Measurements from ENCODE around the gene PIK3R2. TPM values are rescaled to one million over a fixed set of nuclear protein-coding genes. Genes with fewer than 3 reads are reported as not detected.

PIK3R2 gene
- total RNA-seq, 1 donor from 2014 or later = 47.0 TPM

DNA sequence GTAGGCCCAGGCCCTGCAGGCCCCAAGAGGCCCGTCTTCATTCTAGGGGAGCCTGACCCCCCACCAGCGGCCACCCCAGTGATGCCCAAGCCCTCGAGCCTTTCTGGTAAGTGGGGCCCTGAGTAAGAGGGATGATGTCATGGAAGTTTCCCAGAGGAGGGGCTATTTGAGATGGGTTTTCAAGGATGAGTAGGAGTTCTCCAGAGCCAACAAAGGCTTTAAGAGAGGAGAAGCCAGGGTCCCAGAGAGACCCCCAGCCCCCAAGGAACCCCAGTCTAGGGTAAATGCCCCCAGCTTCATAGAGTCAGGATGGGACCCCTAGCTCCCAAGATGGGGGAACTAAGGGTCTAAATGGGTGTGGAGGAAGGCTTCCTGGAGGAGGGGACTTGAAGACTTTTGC is 9.1 kb upstream of the PIK3R2 start:
- Mint-ChIP-seq H3K4me3 (no peak overlapping the region), H3K9me3 (no peaks in the 10 kb centered on the region), H3K4me1 (ENCODE audit: unreplicated experiment) (no peaks in the 10 kb centered on the region), H3K27ac (no peak overlapping the region), H3K36me3 (peaks cover 13% of the 10 kb centered on the region), H3K27me3 (no peaks in the 10 kb centered on the region)
- DNase-seq (ENCODE audit: extremely low spot score, unreplicated experiment) = no peak
- TF ChIP-seq, protein P1, sequence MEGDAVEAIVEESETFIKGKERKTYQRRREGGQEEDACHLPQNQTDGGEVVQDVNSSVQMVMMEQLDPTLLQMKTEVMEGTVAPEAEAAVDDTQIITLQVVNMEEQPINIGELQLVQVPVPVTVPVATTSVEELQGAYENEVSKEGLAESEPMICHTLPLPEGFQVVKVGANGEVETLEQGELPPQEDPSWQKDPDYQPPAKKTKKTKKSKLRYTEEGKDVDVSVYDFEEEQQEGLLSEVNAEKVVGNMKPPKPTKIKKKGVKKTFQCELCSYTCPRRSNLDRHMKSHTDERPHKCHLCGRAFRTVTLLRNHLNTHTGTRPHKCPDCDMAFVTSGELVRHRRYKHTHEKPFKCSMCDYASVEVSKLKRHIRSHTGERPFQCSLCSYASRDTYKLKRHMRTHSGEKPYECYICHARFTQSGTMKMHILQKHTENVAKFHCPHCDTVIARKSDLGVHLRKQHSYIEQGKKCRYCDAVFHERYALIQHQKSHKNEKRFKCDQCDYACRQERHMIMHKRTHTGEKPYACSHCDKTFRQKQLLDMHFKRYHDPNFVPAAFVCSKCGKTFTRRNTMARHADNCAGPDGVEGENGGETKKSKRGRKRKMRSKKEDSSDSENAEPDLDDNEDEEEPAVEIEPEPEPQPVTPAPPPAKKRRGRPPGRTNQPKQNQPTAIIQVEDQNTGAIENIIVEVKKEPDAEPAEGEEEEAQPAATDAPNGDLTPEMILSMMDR (conservative IDR thresholded peaks at IDR 0.05) = no peak

DNA sequence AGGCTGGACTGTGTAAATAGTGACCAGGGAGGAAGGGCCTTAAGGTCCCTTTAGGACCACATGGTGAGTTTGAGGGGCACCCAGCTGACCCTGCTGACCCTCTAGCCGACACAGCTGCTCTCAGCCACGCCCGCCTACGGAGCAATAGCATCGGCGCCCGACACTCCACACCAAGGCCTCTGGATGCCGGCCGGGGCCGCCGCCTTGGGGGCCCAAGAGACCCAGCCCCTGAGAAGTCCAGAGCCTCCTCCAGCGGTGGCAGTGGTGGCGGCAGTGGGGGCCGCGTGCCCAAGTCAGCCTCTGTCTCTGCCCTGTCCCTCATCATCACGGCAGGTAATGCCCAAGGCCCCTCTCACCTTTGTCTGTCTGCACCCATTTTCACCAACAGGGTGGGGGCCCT is 8.6 kb upstream of the PIK3R2 start:
- Mint-ChIP-seq H3K4me3 (no peak overlapping the region), H3K36me3 (peaks cover 13% of the 10 kb centered on the region), H3K27ac (no peak overlapping the region), H3K27me3 (no peaks in the 10 kb centered on the region), H3K4me1 (ENCODE audit: unreplicated experiment) (no peaks in the 10 kb centered on the region), H3K9me3 (no peaks in the 10 kb centered on the region)
- no peak for DNase-seq (ENCODE audit: extremely low spot score, unreplicated experiment)
- TF ChIP-seq, protein P1 (conservative IDR thresholded peaks at IDR 0.05) = no peak

DNA sequence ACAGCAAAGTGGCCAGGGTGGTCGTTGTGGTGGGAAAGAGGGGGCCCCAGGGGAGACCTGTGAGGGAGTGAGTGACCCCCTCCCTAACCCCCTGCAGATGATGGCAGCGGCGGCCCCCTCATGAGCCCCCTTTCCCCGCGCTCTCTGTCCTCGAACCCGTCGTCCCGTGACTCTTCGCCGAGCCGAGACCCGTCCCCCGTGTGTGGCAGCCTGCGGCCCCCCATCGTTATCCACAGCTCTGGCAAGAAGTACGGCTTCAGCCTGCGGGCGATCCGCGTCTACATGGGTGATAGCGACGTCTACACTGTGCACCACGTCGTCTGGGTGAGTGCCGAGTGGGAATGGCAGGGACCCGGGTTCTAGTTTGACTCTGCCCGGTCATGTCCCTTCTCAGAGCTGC is 8.1 kb upstream of the PIK3R2 start:
- Mint-ChIP-seq H3K27me3 (no peaks in the 10 kb centered on the region), H3K4me1 (ENCODE audit: unreplicated experiment) (no peaks in the 10 kb centered on the region), H3K27ac (no peak overlapping the region), H3K9me3 (no peaks in the 10 kb centered on the region), H3K36me3 (peaks cover 13% of the 10 kb centered on the region), H3K4me3 (no peak overlapping the region)
- DNase-seq (ENCODE audit: extremely low spot score, unreplicated experiment) = no peak
- TF ChIP-seq, protein P1 (conservative IDR thresholded peaks at IDR 0.05) = no peak

DNA sequence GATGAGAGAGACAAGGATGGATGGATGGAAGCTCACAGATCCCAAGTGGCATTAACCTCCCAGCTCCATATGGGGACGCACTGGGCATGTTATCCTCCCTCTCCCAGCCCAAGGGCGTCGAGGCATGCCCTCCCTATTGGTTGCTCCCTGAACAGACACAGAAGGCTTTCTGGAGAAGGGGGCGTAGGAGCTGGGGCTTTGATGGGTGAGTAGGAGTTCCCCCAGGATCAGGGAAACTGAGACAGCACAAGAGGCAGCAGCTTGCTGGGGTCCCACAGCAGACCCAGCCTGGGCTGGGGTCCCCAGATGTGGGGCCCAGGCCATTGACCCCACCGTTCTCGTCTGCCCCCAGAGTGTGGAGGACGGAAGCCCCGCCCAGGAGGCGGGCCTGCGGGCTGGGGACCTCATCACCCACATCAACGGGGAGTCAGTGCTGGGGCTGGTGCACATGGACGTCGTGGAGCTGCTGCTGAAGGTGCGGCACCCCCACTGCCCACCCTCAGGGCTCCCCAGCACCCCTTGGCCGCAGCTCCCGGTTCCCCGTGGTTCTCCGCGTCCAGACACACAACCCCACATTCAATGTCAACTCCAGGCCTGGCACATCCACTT is 7.5 kb upstream of the PIK3R2 start:
- Mint-ChIP-seq H3K27ac (no peak overlapping the region), H3K9me3 (no peaks in the 10 kb centered on the region)

DNA sequence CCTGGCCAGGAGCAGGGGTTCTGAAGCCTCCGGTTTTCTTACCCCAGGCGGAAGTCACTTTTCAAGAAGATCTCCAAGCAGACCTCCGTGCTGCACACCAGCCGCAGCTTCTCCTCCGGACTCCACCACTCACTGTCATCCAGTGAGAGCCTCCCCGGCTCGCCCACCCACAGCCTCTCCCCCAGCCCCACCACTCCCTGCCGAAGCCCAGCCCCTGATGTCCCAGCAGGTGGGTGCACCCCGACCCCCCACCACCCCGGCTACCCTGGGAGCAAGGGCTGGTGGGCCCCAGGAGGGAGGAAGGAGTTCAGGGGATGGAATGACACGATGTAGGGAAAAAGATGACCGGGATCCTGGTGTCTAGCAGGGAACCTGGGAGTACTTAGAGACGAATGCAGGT is 5.6 kb upstream of the PIK3R2 start:
- H3K4me1 Mint-ChIP-seq (ENCODE audit: unreplicated experiment) = peaks cover 4% of the 10 kb centered on the region
- DNase-seq (ENCODE audit: extremely low spot score, unreplicated experiment) = no peak
- H3K27ac Mint-ChIP-seq = no peak overlapping the region
- no peaks in the 10 kb centered on the region for H3K27me3 Mint-ChIP-seq
- TF ChIP-seq, protein P1 (conservative IDR thresholded peaks at IDR 0.05) = no peak
- no peaks in the 10 kb centered on the region for H3K9me3 Mint-ChIP-seq
- peaks cover 6% of the 10 kb centered on the region for H3K36me3 Mint-ChIP-seq
- no peak overlapping the region for H3K4me3 Mint-ChIP-seq

More for the DNA sequence above, 7.5 kb upstream of the PIK3R2 start:
- DNase-seq (ENCODE audit: extremely low spot score, unreplicated experiment) = no peak
- Mint-ChIP-seq H3K27me3 (no peaks in the 10 kb centered on the region), H3K4me1 (ENCODE audit: unreplicated experiment) (no peaks in the 10 kb centered on the region), H3K4me3 (no peak overlapping the region), H3K36me3 (peaks cover 10% of the 10 kb centered on the region)
- TF ChIP-seq, protein P1 (conservative IDR thresholded peaks at IDR 0.05) = no peak

DNA sequence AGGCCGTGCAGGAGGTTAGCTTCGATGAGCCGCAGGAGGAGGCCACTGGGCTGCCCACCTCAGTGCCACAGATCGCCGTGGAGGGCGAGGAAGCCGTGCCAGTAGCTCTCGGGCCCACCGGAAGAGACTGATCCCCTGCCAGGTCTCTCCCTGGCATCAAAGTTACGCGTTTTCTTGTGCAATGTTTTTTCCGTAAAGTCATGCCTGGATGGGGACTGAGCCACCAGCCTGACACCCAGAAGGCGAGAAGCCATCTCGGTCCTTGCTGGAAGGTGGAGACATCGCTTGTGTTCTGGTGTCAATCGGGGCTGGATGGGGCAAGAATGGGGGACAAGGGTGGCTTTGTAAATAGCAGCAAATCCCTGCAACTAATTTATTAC is 3.4 kb upstream of the PIK3R2 start:
- TF ChIP-seq, protein P1 (conservative IDR thresholded peaks at IDR 0.05) = no peak
- peaks cover 16% of the 10 kb centered on the region for H3K4me1 Mint-ChIP-seq (ENCODE audit: unreplicated experiment)
- no peak for DNase-seq (ENCODE audit: extremely low spot score, unreplicated experiment)
- no peak overlapping the region for H3K4me3 Mint-ChIP-seq
- no peaks in the 10 kb centered on the region for H3K27me3 Mint-ChIP-seq
- H3K36me3 Mint-ChIP-seq = peaks cover 6% of the 10 kb centered on the region
- H3K9me3 Mint-ChIP-seq = no peaks in the 10 kb centered on the region
- H3K27ac Mint-ChIP-seq = no peak overlapping the region
